Endodermal cell (in vitro differentiated cells): Measurements from ENCODE around the gene REPIN1. TPM values are rescaled to one million over a fixed set of nuclear protein-coding genes. Genes with fewer than 3 reads are reported as not detected.

Experiments
- DNase-seq: peaks from one replicate; pipeline ENCODE4 v3.0.0-alpha.2; 2017
- H3K27ac ChIP-seq: 2 replicates; pipeline ENCODE4 v1.5.1; 2013; ENCODE audit warnings: mild to moderate bottlenecking, low read depth, low read length, moderate library complexity
- H3K27me3 ChIP-seq: 2 replicates; pipeline ENCODE4 v1.6.1; 2013; ENCODE audit warnings: mild to moderate bottlenecking, low read length, moderate library complexity; ENCODE audit not compliant: insufficient read depth, control insufficient read depth, poor library complexity, severe bottlenecking
- H3K36me3 ChIP-seq: 2 replicates; pipeline ENCODE4 v1.7.0; 2013; ENCODE audit warnings: mild to moderate bottlenecking, low read length, moderate library complexity; ENCODE audit not compliant: control insufficient read depth, insufficient read depth
- H3K4me1 ChIP-seq: one replicate; pipeline ENCODE4 v1.7.0; 2013; ENCODE audit warnings: low read length; ENCODE audit not compliant: control insufficient read depth, insufficient read depth
- H3K4me3 ChIP-seq: 2 replicates; pipeline ENCODE4 v1.5.1; 2013; ENCODE audit warnings: mild to moderate bottlenecking, low read length, moderate library complexity
- H3K9ac ChIP-seq: 2 replicates; pipeline ENCODE4 v1.6.1; 2013; ENCODE audit warnings: mild to moderate bottlenecking, low read length, moderate library complexity; ENCODE audit not compliant: poor library complexity, severe bottlenecking; ENCODE audit errors: extremely low read depth
- H3K9me3 ChIP-seq: 2 replicates; pipeline ENCODE4 v1.6.1; 2013; ENCODE audit warnings: mild to moderate bottlenecking, low read length, moderate library complexity; ENCODE audit not compliant: control insufficient read depth
- H3K27ac Mint-ChIP-seq: 2 replicates; pipeline ENCODE4 v1.8.0; 2020; ENCODE audit warnings: mixed read lengths
- H3K27me3 Mint-ChIP-seq: 2 replicates; pipeline ENCODE4 v1.8.0; 2021; ENCODE audit warnings: mild to moderate bottlenecking, mixed read lengths; ENCODE audit not compliant: insufficient read depth
- H3K36me3 Mint-ChIP-seq: 2 replicates; pipeline ENCODE4 v1.8.0; 2020; ENCODE audit warnings: low read depth, mixed read lengths
- H3K4me1 Mint-ChIP-seq: 2 replicates; pipeline ENCODE4 v1.8.0; 2020; ENCODE audit warnings: mixed read lengths
- H3K4me3 Mint-ChIP-seq: 2 replicates; pipeline ENCODE4 v1.8.0; 2020; ENCODE audit warnings: mild to moderate bottlenecking, moderate library complexity, mixed read lengths
- H3K9me3 Mint-ChIP-seq: 2 replicates; pipeline ENCODE4 v1.8.0; 2020; ENCODE audit warnings: mild to moderate bottlenecking, mixed read lengths
- WGBS, 2 experiments: methylation state at CpG; one replicate each; pipeline versions ENCODE4 v1.1.5 to v1.1.7; 2013; ENCODE audit warnings: missing lambda C conversion rate in 2 of 2, mixed read lengths in 1 of 2; ENCODE audit not compliant: insufficient coverage in 1 of 2, insufficient read length in 1 of 2; 5-methylcytosine and 5-hydroxymethylcytosine counted together
- total RNA-seq, 2 donors: library from RNA; stranded (reverse); fragmentation: NEBNext Ultra II Directional in 1 of 2; extraction: Animal tissue kit (Norgen Biotek cat#: 25700) in 1 of 2; gene quantifications; 2 replicates in 1 of 2; 3 replicates in 1 of 2; pipeline ENCODE4 v1.2.1, GENCODE V29; 2021
- TF ChIP-seq, protein P1 (sequence below): fragments of 200-600 bp; sonication (generic); conservative IDR thresholded peaks from 2 replicates; pipeline ENCODE4 v1.5.0; 2021; ENCODE audit warnings: antibody characterized with exemption, mild to moderate bottlenecking

REPIN1 gene
- total RNA-seq, 2 donors from 2014 or later, result 85.4 to 94.4 TPM

DNA sequence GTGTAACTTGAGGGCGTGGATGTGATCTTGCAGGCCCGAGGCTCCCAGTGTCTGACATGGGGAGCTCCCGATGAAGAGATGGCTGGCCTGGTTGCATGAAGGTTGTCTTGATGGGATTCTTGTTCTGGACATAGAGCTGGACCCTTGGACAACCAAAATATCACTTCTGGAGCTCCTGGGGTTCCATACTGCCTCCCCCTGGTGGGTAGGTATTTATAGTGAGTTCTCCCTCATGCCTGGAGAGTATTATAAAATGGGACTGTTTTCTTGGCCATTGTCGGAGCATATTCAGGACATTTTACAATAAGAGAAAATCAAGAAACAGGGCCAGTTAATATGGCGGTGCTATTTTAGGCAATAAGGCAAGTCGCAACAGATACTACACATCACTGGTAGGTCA, 49.2 kb downstream of the REPIN1 start:
- peaks cover 16% of the 10 kb centered on the region for H3K27me3 Mint-ChIP-seq
- H3K9me3 ChIP-seq, result no peaks in the 10 kb centered on the region
- WGBS, 2 experiments, result 94 to 97% methylated on average over 3 to 6 of the region's 6 CpGs

DNA sequence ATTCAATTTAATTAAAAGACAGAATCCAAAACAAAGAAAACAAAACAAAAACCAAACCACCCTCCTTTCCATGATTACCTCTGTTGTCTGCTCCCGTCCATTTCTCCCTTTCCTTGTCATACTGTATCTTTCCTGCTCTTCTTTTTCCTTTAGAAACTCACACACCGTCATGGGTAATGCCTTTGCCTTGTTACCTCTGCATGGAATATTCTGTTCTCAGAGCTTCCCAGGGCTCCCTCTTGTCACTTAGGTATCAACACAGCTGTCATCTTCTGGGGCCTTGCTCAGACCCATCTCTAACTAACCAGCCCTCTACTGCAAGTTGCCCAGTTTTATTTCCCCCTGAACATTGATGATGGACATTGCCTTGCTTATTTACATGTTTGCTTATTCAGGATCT, 51.6 kb downstream of the REPIN1 start:
- no peaks in the 10 kb centered on the region for H3K9me3 Mint-ChIP-seq
- 83 to 88% methylated on average over 2 of the region's 2 CpGs for WGBS, 2 experiments

More for the DNA sequence above, 49.2 kb downstream of the REPIN1 start:
- no peaks in the 10 kb centered on the region for H3K36me3 Mint-ChIP-seq
- peaks cover 8% of the 10 kb centered on the region for H3K27me3 ChIP-seq
- no peaks in the 10 kb centered on the region for H3K9me3 Mint-ChIP-seq
- no peak overlapping the region for H3K27ac Mint-ChIP-seq
- H3K4me3 Mint-ChIP-seq, result no peak overlapping the region
- no peak overlapping the region for H3K27ac ChIP-seq
- no peaks in the 10 kb centered on the region for H3K36me3 ChIP-seq
- no peaks in the 10 kb centered on the region for H3K4me1 ChIP-seq
- no peaks in the 10 kb centered on the region for H3K4me1 Mint-ChIP-seq
- no peak overlapping the region for H3K4me3 ChIP-seq
- TF ChIP-seq, protein P1, sequence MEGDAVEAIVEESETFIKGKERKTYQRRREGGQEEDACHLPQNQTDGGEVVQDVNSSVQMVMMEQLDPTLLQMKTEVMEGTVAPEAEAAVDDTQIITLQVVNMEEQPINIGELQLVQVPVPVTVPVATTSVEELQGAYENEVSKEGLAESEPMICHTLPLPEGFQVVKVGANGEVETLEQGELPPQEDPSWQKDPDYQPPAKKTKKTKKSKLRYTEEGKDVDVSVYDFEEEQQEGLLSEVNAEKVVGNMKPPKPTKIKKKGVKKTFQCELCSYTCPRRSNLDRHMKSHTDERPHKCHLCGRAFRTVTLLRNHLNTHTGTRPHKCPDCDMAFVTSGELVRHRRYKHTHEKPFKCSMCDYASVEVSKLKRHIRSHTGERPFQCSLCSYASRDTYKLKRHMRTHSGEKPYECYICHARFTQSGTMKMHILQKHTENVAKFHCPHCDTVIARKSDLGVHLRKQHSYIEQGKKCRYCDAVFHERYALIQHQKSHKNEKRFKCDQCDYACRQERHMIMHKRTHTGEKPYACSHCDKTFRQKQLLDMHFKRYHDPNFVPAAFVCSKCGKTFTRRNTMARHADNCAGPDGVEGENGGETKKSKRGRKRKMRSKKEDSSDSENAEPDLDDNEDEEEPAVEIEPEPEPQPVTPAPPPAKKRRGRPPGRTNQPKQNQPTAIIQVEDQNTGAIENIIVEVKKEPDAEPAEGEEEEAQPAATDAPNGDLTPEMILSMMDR, result peak; percentile 42
- no peak overlapping the region for H3K9ac ChIP-seq
- no peak for DNase-seq

DNA sequence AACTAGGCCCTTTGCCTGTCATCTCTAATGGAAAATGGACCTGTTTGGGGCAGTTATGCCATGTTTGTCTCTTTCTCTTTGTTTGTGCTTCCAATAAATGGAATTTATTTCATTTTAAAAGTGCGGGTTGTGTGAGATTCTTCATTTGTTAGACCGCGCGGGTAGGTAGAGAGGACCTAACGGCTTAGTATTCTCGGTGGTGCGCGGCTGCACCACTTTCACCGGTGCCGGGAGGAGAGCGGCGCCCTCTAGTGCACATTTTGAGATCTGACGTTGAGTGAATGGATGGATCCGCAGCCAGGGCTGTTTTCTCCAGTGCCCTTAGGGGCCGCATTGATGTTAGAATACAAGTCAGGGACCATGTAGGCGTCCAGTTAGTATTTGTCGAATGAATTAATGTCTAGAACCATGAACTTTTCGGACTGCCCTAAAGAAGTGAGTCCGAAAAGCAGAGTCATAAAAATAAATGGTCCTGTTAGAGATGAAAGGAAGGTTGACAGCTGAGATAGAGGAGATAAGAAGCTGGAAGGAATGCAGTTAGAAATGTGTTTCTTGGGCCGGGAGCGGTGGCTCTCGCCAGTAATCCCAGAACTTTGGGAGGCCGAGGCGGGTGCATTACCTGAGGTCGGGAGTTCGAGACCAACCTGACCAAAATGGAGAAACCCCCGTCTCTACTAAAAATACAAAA, 52.5 kb downstream of the REPIN1 start:
- Mint-ChIP-seq H3K36me3 (no peaks in the 10 kb centered on the region), H3K4me3 (no peak overlapping the region), H3K4me1 (no peaks in the 10 kb centered on the region), H3K27me3 (peaks cover 16% of the 10 kb centered on the region), H3K9me3 (no peaks in the 10 kb centered on the region), H3K27ac (no peak overlapping the region)
- peak; percentile 95 for DNase-seq
- peaks cover 8% of the 10 kb centered on the region for H3K27me3 ChIP-seq
- TF ChIP-seq, protein P1, result peak; percentile 95
- no peaks in the 10 kb centered on the region for H3K36me3 ChIP-seq
- WGBS, 2 experiments, result 31 to 32% methylated on average over 14 to 27 of the region's 27 CpGs
- H3K27ac ChIP-seq, result no peak overlapping the region
- no peak overlapping the region for H3K9ac ChIP-seq
- H3K4me3 ChIP-seq, result no peak overlapping the region
- no peaks in the 10 kb centered on the region for H3K9me3 ChIP-seq
- no peaks in the 10 kb centered on the region for H3K4me1 ChIP-seq

More for the DNA sequence above, 51.6 kb downstream of the REPIN1 start:
- Mint-ChIP-seq H3K27me3 (peaks cover 16% of the 10 kb centered on the region), H3K27ac (no peak overlapping the region), H3K4me3 (no peak overlapping the region), H3K36me3 (no peaks in the 10 kb centered on the region), H3K4me1 (no peaks in the 10 kb centered on the region)
- TF ChIP-seq, protein P1, result no peak
- H3K9me3 ChIP-seq, result no peaks in the 10 kb centered on the region
- no peak overlapping the region for H3K4me3 ChIP-seq
- H3K4me1 ChIP-seq, result no peaks in the 10 kb centered on the region
- peaks cover 8% of the 10 kb centered on the region for H3K27me3 ChIP-seq
- peak; percentile 21 for DNase-seq
- H3K36me3 ChIP-seq, result no peaks in the 10 kb centered on the region
- no peak overlapping the region for H3K27ac ChIP-seq
- no peak overlapping the region for H3K9ac ChIP-seq
